Stomach (tissue), 4 donors: ENCODE results near the gene GRAMD1B.

Experiments
- CTCF ChIP-seq, 7 experiments: fragments of 450-650 bp in 4 of 7; fragments of 200-600 bp in 3 of 7; sonication (generic) in 3 of 7; IDR thresholded peaks; one replicate each; pipeline ENCODE4 v1.5.1; 2016 to 2019; ENCODE audit warnings: antibody characterized with exemption in 7 of 7, control low read depth in 2 of 7, mild to moderate bottlenecking in 1 of 7
- POLR2A ChIP-seq, 4 donors: fragments of 450-650 bp; IDR thresholded peaks; one replicate each; pipeline ENCODE4 v1.6.1; 2016; ENCODE audit warnings: antibody characterized with exemption in 4 of 4, control low read depth in 2 of 4, mild to moderate bottlenecking in 1 of 4, moderate library complexity in 1 of 4
- POLR2AphosphoS5 ChIP-seq, 3 donors: sonication (generic); formaldehyde crosslinking; IDR thresholded peaks; one replicate each; pipeline ENCODE4 v1.6.1; 2016; ENCODE audit warnings: antibody characterized with exemption in 3 of 3

- no peak for TF ChIP-seq CTCF (IDR thresholded peaks at IDR 0.05)
- TF ChIP-seq POLR2AphosphoS5 (IDR thresholded peaks at IDR 0.05): no peak
- no peak for TF ChIP-seq POLR2A (IDR thresholded peaks at IDR 0.05)
Measured at GRCh38 chr11:123545726-123546270, 115.7 kb downstream of the GRAMD1B start.
